NCI-H446 (cell line): Measurements from ENCODE around the gene MISP.

ENCODE experiments used
- DNase-seq, 2 experiments: peaks; one replicate each; lab custom pipeline; 2025; lab: John Stamatoyannopoulos, UW

The MISP gene

GRCh38 chr19:746956-747355, 4.0 kb upstream of the MISP start:
- no peak for DNase-seq

DNA sequence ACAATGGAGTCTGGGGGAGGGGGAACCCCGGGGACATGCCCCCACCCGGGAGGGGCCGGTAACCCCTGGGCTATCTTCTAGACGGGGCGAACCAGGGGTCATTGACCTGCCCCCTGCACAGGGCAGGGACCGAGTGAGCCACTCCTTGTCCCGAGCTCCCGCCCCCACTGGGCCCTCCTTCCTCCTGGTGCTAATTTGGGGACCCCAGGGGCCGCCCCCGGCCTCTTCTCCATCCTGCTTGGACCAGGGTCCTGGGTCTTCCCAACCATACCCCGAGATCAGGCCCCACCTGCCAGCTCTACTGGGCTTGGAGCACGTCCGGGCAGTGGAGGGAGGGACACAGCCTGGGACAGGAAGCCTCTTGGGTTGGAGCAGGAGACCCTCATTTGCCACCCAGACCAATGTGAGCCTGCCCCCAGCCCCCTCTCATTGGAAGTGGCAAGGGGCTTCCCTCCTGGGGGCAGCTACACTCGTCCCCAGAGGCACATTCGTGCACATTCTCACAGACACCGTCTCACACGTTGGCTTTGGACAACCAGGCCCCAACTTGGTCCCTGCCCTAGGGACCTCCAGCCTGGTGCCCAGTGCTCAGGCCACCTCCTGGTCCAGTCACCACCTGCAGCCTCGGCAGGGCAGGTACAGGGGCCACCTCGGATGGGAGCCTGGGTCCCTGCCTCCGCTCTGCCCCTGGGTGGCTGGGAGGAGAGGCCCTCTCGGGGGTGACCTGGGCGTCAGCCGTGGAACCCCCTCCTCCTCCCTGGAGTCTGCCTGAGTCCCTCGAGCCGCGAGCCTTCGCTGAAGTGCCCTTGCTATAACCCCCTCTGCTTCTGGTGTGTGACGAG, 3.3 kb upstream of the MISP start:
- no peak for DNase-seq

- DNase-seq = no peak
Observed at GRCh38 chr19:748274-748598, 2.7 kb upstream of the MISP start.

DNA sequence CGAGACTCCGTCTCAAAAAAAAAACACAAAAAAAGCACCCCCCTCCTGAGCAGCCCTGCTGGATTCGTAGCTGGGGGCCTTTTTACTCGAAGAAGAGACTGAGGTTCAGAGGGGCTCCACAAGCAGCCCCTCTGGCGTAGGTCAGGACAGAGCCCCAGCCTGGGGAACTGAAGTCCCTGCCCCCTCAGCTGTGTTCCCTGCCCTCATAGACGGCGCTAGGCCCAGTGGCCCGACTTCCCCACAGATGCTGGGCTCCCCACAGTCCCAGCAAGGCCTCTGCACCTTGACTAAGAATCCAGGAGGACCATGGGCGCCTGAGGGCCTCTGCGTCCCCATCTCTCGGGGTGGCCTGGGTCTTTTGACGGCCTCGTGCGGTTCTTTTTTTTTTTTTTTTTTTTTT, 1.1 kb upstream of the MISP start:
- no peak for DNase-seq

DNA sequence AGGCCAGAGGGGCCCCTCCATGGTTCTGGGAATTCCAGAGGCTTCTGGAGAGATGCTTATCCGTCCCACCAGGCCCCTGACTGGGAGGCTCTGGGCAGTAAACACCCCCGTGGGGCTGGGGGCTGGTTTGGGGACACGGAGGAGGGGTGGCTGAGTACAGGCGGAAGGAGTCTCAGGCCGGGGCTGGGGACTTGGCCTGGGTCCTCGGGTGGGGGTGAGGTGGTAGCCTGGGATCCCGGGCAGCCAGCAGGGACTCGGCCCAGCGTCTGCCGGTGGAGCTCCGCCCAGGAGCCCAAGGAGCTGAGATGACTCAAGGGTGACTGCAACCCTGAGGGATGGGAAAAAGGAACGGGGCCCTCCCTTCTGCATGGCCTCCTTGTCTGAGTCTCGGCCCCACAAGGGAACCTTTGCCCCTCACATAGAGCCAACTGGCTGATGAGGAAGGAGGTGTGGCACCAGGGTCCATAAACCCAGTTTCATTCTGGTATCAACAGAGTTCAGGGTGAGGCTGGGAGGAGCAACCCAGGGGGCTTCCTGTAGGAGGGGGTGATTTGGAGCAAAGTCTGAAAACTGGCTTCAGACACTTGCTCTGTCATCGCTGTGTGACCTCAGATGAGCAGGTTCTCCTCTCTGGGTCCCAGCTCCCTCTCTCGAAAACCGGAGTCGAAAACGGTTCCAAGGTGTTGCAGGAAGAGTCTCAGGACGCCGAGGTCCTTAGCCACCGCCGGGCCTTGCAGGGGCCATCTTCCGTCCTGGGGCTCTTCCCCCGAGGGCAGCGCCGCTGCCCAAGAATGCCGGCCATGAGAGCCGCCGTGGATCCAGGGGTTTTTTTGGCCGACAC, 809 bp downstream of the MISP start:
- DNase-seq = no peak

GRCh38 chr19:752652-753517, 2.0 kb downstream of the MISP start:
- no peak for DNase-seq

GRCh38 chr19:754530-754929, 3.6 kb downstream of the MISP start:
- no peak for DNase-seq

GRCh38 chr19:755063-755462, 4.2 kb downstream of the MISP start:
- no peak for DNase-seq

DNA sequence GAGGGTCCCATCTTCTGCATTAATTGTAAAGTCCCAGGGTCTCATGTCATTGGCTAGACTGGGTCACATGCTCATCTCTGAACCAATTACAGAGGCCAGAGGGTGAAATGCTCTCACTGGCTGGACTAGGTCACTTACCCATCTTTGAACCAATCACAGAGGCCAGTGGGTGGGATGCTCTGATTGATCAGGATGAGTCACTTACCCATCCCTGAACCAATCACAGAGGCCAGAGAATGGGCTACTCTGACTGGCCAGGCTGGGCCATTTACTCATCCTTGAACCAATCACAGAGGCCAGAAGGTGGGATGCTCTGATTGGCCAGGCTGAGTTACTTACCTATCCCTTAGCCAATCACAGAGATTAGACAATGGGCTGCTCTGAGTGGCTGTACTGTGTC, 5.3 kb downstream of the MISP start:
- no peak for DNase-seq

DNA sequence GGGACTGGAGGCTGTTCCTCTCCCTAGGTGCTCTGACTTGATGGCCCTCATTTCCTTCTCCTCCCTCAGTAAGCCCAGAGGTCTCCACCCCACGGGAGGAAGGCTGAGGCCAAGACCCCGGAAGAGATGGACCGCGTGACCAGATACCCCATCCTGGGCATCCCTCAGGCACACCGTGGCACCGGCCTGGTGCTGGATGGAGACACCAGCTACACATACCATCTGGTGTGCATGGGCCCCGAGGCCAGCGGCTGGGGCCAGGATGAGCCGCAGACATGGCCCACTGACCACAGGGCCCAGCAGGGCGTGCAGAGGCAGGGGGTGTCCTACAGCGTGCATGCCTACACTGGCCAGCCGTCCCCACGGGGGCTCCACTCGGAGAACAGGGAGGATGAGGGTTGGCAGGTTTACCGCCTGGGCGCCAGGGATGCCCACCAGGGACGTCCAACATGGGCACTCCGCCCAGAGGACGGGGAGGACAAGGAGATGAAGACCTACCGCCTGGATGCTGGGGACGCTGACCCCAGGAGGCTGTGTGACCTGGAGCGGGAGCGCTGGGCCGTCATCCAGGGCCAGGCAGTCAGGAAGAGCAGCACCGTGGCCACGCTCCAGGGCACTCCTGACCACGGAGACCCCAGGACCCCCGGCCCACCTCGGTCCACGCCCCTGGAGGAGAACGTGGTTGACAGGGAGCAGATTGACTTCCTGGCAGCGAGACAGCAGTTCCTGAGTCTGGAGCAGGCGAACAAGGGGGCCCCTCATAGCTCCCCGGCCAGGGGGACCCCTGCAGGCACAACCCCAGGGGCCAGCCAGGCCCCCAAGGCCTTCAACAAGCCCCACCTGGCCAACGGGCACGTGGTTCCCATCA, 6.1 kb downstream of the MISP start:
- DNase-seq = no peak

GRCh38 chr19:757811-758668, 7.1 kb downstream of the MISP start:
- no peak for DNase-seq

GRCh38 chr19:763181-763580, 12.3 kb downstream of the MISP start:
- DNase-seq = no peak

DNA sequence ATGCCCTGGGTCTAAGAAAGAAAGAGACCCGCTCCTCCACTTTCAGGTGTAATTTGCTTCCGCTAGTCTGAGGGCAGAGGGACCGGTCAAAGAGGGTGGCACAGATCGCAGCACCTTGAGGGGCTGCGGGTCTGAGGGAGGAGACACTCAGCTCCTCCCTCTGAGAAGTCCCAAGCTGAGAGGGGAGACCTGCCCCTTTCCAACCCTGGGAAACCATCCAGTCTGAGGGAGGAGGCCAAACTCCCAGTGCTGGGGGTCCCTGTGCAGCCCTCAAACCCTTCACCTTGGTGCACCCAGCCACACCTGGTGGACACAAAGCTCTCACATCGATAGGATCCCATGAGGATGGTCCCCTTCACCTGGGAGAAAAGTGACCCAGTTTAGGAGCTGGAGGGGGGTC, 13.0 kb downstream of the MISP start:
- DNase-seq = no peak

GRCh38 chr19:764301-764700, 13.4 kb downstream of the MISP start:
- no peak for DNase-seq

GRCh38 chr19:765179-765738, 14.3 kb downstream of the MISP start:
- DNase-seq = no peak

GRCh38 chr19:768424-768823, 17.5 kb downstream of the MISP start:
- no peak for DNase-seq

DNA sequence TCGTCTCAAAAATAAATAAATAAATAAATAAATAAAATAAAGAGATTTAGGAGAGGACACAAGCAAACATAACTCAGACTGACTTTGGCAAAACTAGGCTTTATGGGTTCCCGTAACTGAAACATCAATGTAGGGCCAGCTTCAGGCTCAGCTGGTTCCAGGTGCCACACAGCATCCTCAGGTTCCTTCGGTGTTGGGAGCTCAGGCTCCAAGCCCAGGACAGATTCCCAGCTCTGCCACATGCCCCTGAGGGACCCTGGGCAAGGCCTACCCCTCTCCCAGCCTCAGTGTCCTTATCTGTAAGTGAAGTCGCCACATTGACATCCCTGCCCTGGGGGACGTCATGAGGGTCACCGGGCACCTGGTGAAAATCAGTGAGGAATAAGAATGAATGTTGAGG, 18.7 kb downstream of the MISP start:
- no peak for DNase-seq

DNA sequence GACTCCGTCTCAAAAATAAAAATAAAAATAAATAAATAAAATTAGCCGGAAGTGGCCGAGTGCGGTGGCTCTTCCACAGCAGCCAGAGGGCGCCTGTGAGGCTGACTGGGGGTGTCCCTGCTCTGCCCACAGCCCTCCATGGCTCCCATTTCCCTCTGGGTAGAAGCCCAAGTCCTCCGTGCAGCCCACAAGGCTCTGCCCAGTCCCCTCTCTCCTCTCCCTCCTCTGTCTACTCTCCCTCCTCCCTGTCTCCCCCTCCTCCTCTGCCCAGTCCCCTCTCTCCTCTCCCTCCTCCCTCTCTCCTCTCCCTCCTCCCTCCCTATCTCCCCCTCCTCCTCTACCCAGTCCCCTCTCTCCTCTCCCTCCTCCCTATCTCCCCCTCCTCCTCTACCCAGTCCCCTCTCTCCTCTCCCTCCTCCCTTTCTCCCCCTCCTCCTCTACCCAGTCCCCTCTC, 20.4 kb downstream of the MISP start:
- DNase-seq = peak in 1 of 2 experiments; percentile 58

DNA sequence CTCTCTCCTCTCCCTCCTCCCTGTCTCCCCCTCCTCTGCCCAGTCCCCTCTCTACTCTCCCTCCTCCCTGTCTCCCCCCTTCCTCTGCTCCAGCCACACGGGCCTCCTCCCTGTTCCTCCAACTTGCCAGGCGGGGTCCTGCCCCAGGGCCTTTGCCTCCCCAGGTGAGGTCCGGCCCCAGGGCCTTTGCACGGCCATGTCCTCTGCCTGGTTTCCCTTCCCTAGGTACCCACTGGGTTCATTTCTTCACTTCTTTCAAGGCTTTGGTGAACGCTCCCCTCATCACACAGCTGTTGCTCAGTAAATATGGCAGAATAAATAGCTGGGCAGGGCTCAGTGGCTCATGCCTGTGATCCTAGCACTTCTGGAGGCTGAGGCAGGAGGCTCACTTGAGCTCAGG, 21.2 kb downstream of the MISP start:
- DNase-seq = no peak
